HEK293 (cell line): ENCODE results near the gene RAMP1.

Experiments used
- CTCF ChIA-PET: fragments of 350-600 bp; formaldehyde crosslinking; extraction: SDS; loops from one replicate; lab custom pipeline; 2021; ENCODE audit warnings: antibody characterized with exemption; lab: Yijun Ruan, JAX
- POLR2A ChIA-PET: fragments of 300-600 bp; formaldehyde crosslinking; extraction: SDS; loops from one replicate; lab custom pipeline; 2020; ENCODE audit warnings: antibody characterized with exemption, inconsistent platforms; lab: Yijun Ruan, JAX
- H3K27ac ChIP-seq: fragments of 200-500 bp; sonication (Bioruptor generic); 2 replicates; pipeline ENCODE4 v1.5.1; 2014; ENCODE audit warnings: low read depth, low read length, control low read depth, inconsistent platforms; ENCODE audit errors: extremely low read depth
- H3K36me3 ChIP-seq, 2 experiments: fragments of 200-500 bp in 1 of 2; sonication (Bioruptor generic) in 1 of 2; 1 replicate in 1 of 2; 2 replicates in 1 of 2; pipeline ENCODE4 v1.5.1; 2014 to 2017; ENCODE audit warnings: inconsistent platforms in 2 of 2, low read length in 2 of 2; ENCODE audit not compliant: control insufficient read depth in 2 of 2, insufficient read depth in 1 of 2
- H3K4me1 ChIP-seq: fragments of 200-500 bp; sonication (Bioruptor generic); 2 replicates; pipeline ENCODE4 v1.5.1; 2014; ENCODE audit warnings: mild to moderate bottlenecking, low read length, inconsistent platforms; ENCODE audit not compliant: control insufficient read depth, insufficient read depth
- H3K4me3 ChIP-seq: 2 replicates; pipeline ENCODE4 v1.5.1; 2011; ENCODE audit warnings: low read depth, mild to moderate bottlenecking, control low read depth, low read length, moderate library complexity
- H3K9me3 ChIP-seq: fragments of 200-500 bp; sonication (Bioruptor generic); 2 replicates; pipeline ENCODE4 v1.5.1; 2014; ENCODE audit warnings: low read depth, low read length, inconsistent platforms; ENCODE audit not compliant: control insufficient read depth, insufficient read depth
- MYNN ChIP-seq: fragments of 450-650 bp; formaldehyde crosslinking; IDR thresholded peaks from 2 replicates; pipeline ENCODE4 v1.5.1; 2016; ENCODE audit warnings: missing biosample characterization, missing genetic modification characterization, borderline replicate concordance
- RBAK ChIP-seq: fragments of 450-650 bp; formaldehyde crosslinking; IDR thresholded peaks from 2 replicates; pipeline ENCODE4 v1.5.1; 2016; ENCODE audit warnings: missing biosample characterization, missing genetic modification characterization
- YY2 ChIP-seq: fragments of 450-650 bp; formaldehyde crosslinking; IDR thresholded peaks from 2 replicates; pipeline ENCODE4 v1.5.1; 2016; ENCODE audit warnings: missing biosample characterization, missing genetic modification characterization
- ZBTB17 ChIP-seq: fragments of 450-650 bp; formaldehyde crosslinking; IDR thresholded peaks from 2 replicates; pipeline ENCODE4 v1.5.1; 2016; ENCODE audit warnings: missing biosample characterization, missing genetic modification characterization
- ZBTB49 ChIP-seq: fragments of 450-650 bp; formaldehyde crosslinking; IDR thresholded peaks from 2 replicates; pipeline ENCODE4 v1.5.1; 2016; ENCODE audit warnings: missing biosample characterization, missing genetic modification characterization, low read depth
- ZFP37 ChIP-seq: fragments of 450-650 bp; formaldehyde crosslinking; IDR thresholded peaks from 2 replicates; pipeline ENCODE4 v1.5.1; 2016; ENCODE audit warnings: missing biosample characterization, missing genetic modification characterization
- ZNF157 ChIP-seq: fragments of 450-650 bp; formaldehyde crosslinking; IDR thresholded peaks from 2 replicates; pipeline ENCODE4 v1.5.1; 2016; ENCODE audit warnings: missing biosample characterization, missing genetic modification characterization
- ZNF169 ChIP-seq: fragments of 450-650 bp; formaldehyde crosslinking; IDR thresholded peaks from 2 replicates; pipeline ENCODE4 v1.5.1; 2016; ENCODE audit warnings: missing biosample characterization, missing genetic modification characterization
- ZNF174 ChIP-seq: fragments of 450-650 bp; formaldehyde crosslinking; IDR thresholded peaks from 2 replicates; pipeline ENCODE4 v1.5.0; 2017; ENCODE audit warnings: missing biosample characterization, mild to moderate bottlenecking, missing genetic modification characterization
- ZNF214 ChIP-seq: fragments of 450-650 bp; formaldehyde crosslinking; IDR thresholded peaks from 2 replicates; pipeline ENCODE4 v1.5.1; 2017; ENCODE audit warnings: missing biosample characterization, mild to moderate bottlenecking, missing genetic modification characterization, borderline replicate concordance
- ZNF404 ChIP-seq: fragments of 450-650 bp; formaldehyde crosslinking; IDR thresholded peaks from 2 replicates; pipeline ENCODE4 v1.5.1; 2017; ENCODE audit warnings: missing biosample characterization, missing genetic modification characterization
- ZNF449 ChIP-seq: fragments of 450-650 bp; formaldehyde crosslinking; IDR thresholded peaks from 2 replicates; pipeline ENCODE4 v1.5.1; 2017; ENCODE audit warnings: missing biosample characterization, mild to moderate bottlenecking, missing genetic modification characterization, moderate library complexity
- ZNF473 ChIP-seq: fragments of 450-650 bp; formaldehyde crosslinking; IDR thresholded peaks from 2 replicates; pipeline ENCODE4 v1.5.1; 2017; ENCODE audit warnings: missing biosample characterization, missing genetic modification characterization
- ZNF501 ChIP-seq: fragments of 450-650 bp; formaldehyde crosslinking; IDR thresholded peaks from 2 replicates; pipeline ENCODE4 v1.5.1; 2016; ENCODE audit warnings: missing biosample characterization, missing genetic modification characterization
- ZNF530 ChIP-seq: fragments of 450-650 bp; formaldehyde crosslinking; IDR thresholded peaks from 2 replicates; pipeline ENCODE4 v1.5.1; 2016; ENCODE audit warnings: low read depth, missing biosample characterization, missing genetic modification characterization
- ZNF658 ChIP-seq: fragments of 450-650 bp; formaldehyde crosslinking; IDR thresholded peaks from 2 replicates; pipeline ENCODE4; 2016; ENCODE audit warnings: missing biosample characterization, missing genetic modification characterization
- ZNF707 ChIP-seq: fragments of 450-650 bp; formaldehyde crosslinking; IDR thresholded peaks from 2 replicates; pipeline ENCODE4 v1.5.1; 2016; ENCODE audit warnings: missing biosample characterization, missing genetic modification characterization
- TF ChIP-seq, protein P1 (sequence below): fragments of 450-650 bp; formaldehyde crosslinking; IDR thresholded peaks from 2 replicates; pipeline ENCODE4 v1.5.1; 2016; ENCODE audit warnings: missing biosample characterization, missing genetic modification characterization
- TF ChIP-seq, protein P2 (sequence below): fragments of 450-650 bp; formaldehyde crosslinking; IDR thresholded peaks from 2 replicates; pipeline ENCODE4 v1.5.1; 2017; ENCODE audit warnings: missing biosample characterization, missing genetic modification characterization
- TF ChIP-seq, protein P3 (sequence below): fragments of 450-650 bp; formaldehyde crosslinking; IDR thresholded peaks from 2 replicates; pipeline ENCODE4 v1.5.1; 2016; ENCODE audit warnings: missing biosample characterization, missing genetic modification characterization
- TF ChIP-seq, protein P4 (sequence below): fragments of 450-650 bp; formaldehyde crosslinking; IDR thresholded peaks from 2 replicates; pipeline ENCODE4 v1.5.1; 2016; ENCODE audit warnings: missing biosample characterization, missing genetic modification characterization

RAMP1 gene

GRCh38 chr2:237939251-237939650 is 79.8 kb downstream of the RAMP1 start (continued):
- TF ChIP-seq ZBTB49 (tag by site-specific recombination): no peak
- no peak for TF ChIP-seq ZNF174 (tag by site-specific recombination)
- TF ChIP-seq, all 188 proteins: peak for 0

DNA sequence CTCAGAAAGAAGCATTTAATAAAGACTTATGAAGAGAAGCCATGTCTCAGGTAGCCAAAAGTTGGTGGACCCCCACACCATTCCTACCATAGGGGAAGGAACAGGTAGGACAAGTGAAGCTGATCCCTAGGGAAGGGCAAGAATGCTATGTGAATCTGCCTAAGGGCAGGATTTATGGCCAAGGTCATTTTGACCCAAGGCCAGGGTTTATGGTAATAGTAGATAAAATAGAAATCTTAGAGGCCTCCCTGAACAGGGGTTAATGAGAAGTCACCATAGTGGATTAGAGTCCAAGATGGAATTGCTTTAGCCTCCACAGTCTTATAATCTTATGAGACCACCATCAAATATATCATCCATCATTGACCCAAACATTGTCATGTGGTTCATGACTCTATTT is 81.4 kb downstream of the RAMP1 start:
- CTCF ChIA-PET: no interaction called here
- H3K27ac ChIP-seq: no peak overlapping the region

GRCh38 chr2:237941239-237941638 is 81.8 kb downstream of the RAMP1 start:
- no peaks in the 10 kb centered on the region for H3K36me3 ChIP-seq
- CTCF ChIA-PET: no interaction called here
- TF ChIP-seq, protein P1, sequence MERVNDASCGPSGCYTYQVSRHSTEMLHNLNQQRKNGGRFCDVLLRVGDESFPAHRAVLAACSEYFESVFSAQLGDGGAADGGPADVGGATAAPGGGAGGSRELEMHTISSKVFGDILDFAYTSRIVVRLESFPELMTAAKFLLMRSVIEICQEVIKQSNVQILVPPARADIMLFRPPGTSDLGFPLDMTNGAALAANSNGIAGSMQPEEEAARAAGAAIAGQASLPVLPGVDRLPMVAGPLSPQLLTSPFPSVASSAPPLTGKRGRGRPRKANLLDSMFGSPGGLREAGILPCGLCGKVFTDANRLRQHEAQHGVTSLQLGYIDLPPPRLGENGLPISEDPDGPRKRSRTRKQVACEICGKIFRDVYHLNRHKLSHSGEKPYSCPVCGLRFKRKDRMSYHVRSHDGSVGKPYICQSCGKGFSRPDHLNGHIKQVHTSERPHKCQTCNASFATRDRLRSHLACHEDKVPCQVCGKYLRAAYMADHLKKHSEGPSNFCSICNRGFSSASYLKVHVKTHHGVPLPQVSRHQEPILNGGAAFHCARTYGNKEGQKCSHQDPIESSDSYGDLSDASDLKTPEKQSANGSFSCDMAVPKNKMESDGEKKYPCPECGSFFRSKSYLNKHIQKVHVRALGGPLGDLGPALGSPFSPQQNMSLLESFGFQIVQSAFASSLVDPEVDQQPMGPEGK (tag by site-specific recombination): no peak
- TF ChIP-seq, protein P2, sequence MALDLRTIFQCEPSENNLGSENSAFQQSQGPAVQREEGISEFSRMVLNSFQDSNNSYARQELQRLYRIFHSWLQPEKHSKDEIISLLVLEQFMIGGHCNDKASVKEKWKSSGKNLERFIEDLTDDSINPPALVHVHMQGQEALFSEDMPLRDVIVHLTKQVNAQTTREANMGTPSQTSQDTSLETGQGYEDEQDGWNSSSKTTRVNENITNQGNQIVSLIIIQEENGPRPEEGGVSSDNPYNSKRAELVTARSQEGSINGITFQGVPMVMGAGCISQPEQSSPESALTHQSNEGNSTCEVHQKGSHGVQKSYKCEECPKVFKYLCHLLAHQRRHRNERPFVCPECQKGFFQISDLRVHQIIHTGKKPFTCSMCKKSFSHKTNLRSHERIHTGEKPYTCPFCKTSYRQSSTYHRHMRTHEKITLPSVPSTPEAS: peak; percentile 93
- TF ChIP-seq, all 188 proteins: peak for 1
- Histone ChIP-seq H3K9me3 (no peaks in the 10 kb centered on the region), H3K4me3 (no peak overlapping the region), H3K27ac (no peak overlapping the region), H3K4me1 (no peaks in the 10 kb centered on the region)
- POLR2A ChIA-PET: no interaction called here

More for the DNA sequence above, 81.4 kb downstream of the RAMP1 start:
- H3K9me3 ChIP-seq: no peaks in the 10 kb centered on the region
- no peak for TF ChIP-seq ZNF501 (tag by site-specific recombination)
- no peak for TF ChIP-seq ZNF473 (tag by site-specific recombination)
- TF ChIP-seq ZNF214 (tag by site-specific recombination): no peak
- TF ChIP-seq, protein P3, sequence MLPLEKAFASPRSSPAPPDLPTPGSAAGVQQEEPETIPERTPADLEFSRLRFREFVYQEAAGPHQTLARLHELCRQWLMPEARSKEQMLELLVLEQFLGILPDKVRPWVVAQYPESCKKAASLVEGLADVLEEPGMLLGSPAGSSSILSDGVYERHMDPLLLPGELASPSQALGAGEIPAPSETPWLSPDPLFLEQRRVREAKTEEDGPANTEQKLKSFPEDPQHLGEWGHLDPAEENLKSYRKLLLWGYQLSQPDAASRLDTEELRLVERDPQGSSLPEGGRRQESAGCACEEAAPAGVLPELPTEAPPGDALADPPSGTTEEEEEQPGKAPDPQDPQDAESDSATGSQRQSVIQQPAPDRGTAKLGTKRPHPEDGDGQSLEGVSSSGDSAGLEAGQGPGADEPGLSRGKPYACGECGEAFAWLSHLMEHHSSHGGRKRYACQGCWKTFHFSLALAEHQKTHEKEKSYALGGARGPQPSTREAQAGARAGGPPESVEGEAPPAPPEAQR (tag by site-specific recombination): no peak
- TF ChIP-seq, all 188 proteins: peak for 0
- POLR2A ChIA-PET: no interaction called here
- H3K4me1 ChIP-seq: no peaks in the 10 kb centered on the region
- H3K36me3 ChIP-seq: no peaks in the 10 kb centered on the region
- H3K4me3 ChIP-seq: no peak overlapping the region

DNA sequence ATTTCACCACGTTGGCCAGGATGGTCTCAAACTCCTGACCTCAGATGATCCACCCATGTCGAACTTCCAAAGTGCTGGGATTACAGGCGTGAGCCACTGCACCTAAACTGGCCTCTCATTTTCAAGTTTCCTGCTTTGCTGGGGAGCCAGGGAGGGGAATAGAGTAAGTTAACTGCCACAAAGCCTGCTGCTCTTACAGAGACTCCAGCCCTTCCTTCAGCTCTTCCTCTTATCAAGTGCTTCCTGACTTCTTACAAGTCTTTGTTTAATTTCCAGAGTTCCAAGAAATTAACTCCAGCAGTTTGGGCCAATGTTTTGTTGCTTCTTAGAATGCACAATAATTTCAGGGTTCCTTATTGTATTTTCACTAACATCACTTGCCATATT is 83.1 kb downstream of the RAMP1 start:
- Histone ChIP-seq H3K27ac (no peak overlapping the region), H3K4me1 (no peaks in the 10 kb centered on the region), H3K4me3 (no peak overlapping the region), H3K36me3 (no peaks in the 10 kb centered on the region), H3K9me3 (no peaks in the 10 kb centered on the region)
- ChIA-PET CTCF (no interaction called here), POLR2A (no interaction called here)
- TF ChIP-seq YY2 (tag by site-specific recombination) (no peak), ZNF707 (tag by site-specific recombination) (no peak), ZBTB17 (tag by site-specific recombination) (no peak), ZNF449 (tag by site-specific recombination) (no peak), RBAK (tag by site-specific recombination) (no peak), ZNF157 (tag by site-specific recombination) (no peak), ZNF530 (tag by site-specific recombination) (no peak), ZFP37 (no peak), MYNN (tag by site-specific recombination) (no peak), ZNF169 (tag by site-specific recombination) (no peak), ZNF658 (tag by site-specific recombination) (no peak), ZNF404 (tag by site-specific recombination) (no peak)
- TF ChIP-seq, protein P4, sequence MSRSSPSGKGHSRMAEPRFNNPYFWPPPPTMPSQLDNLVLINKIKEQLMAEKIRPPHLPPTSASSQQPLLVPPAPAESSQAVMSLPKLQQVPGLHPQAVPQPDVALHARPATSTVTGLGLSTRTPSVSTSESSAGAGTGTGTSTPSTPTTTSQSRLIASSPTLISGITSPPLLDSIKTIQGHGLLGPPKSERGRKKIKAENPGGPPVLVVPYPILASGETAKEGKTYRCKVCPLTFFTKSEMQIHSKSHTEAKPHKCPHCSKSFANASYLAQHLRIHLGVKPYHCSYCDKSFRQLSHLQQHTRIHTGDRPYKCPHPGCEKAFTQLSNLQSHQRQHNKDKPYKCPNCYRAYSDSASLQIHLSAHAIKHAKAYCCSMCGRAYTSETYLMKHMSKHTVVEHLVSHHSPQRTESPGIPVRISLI (tag by site-specific recombination): no peak
